Glomerular endothelial cell (primary cell): Measurements from ENCODE around the gene MRFAP1. TPM values are rescaled to one million over a fixed set of nuclear protein-coding genes. Genes with fewer than 3 reads are reported as not detected.
"Not testable (repeated sequence)": the region's sequence is repeated elsewhere in the genome, so short reads cannot be mapped to it uniquely, and the experiment has no call there.

ENCODE experiments used
- DNase-seq: peaks from one replicate; pipeline ENCODE4 v3.0.0-alpha.2; 2011; ENCODE audit warnings: low read depth, low spot score; ENCODE audit errors: extremely low read depth
- total RNA-seq: library from RNA; depleted of rRNA; stranded (reverse); fragments of >200 nt; gene quantifications from 2 replicates; pipeline ENCODE4 v1.2.3, GENCODE V29; 2015

MRFAP1 gene
- total RNA-seq, 1 donor from 2014 or later = 221 TPM

DNA sequence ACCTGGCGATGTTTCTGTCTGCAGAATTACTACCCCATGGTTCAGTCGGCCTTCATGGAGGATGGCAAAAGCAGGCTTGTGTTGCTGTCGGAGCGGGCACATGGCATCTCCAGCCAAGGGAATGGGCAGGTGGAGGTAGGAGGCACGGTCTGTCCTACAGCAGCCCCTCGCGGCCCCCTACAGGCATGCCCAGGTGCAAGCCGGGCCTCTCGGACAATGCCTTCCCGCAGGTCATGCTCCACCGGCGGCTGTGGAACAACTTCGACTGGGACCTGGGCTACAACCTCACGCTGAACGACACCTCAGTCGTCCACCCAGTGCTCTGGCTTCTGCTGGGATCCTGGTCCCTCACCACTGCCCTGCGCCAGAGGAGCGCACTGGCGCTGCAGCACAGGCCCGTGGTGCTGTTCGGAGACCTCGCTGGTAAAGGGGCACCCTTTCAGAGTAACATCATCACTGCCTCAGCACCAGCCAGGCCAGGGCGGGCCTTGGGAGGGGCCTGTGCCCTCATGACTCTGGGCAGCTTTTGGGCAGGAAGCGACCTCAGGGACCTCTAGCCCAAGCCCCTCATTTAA lies 29.5 kb upstream of the MRFAP1 start:
- no peak for DNase-seq

DNA sequence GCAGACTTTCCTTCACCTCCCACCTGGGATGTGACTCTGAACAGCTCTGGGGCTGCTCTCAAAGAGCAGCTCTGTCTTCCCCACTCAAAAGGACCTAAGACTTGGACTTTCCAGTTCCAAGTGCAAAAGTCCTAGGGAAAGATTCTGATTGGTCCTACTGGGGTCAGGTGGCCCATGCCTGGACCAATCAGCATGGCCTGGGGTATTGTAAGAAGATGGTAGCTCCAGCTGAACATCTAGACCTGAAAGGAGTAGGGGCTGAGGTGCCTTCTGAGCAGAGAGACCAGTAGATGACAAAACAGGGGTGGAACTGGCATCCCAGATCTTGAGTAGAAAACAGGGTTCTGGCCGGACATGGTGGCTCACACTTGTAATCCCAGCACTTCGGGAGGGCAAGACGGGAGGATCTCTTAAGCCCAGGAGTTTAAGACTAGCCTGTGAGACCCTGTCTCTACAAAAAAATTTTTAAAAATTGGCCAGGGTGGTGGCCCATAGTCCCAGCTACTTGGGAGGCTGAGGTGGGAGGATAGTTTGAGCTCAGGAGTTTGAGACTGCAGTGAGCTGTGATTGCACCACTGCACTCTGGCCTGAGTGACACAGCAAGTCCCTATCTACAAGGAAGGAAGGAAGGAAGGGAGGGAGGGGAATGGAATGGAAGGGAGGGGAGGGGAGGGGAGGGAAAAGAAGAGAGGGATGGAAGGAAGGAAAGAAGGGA lies 27.4 kb upstream of the MRFAP1 start:
- DNase-seq = no peak

DNA sequence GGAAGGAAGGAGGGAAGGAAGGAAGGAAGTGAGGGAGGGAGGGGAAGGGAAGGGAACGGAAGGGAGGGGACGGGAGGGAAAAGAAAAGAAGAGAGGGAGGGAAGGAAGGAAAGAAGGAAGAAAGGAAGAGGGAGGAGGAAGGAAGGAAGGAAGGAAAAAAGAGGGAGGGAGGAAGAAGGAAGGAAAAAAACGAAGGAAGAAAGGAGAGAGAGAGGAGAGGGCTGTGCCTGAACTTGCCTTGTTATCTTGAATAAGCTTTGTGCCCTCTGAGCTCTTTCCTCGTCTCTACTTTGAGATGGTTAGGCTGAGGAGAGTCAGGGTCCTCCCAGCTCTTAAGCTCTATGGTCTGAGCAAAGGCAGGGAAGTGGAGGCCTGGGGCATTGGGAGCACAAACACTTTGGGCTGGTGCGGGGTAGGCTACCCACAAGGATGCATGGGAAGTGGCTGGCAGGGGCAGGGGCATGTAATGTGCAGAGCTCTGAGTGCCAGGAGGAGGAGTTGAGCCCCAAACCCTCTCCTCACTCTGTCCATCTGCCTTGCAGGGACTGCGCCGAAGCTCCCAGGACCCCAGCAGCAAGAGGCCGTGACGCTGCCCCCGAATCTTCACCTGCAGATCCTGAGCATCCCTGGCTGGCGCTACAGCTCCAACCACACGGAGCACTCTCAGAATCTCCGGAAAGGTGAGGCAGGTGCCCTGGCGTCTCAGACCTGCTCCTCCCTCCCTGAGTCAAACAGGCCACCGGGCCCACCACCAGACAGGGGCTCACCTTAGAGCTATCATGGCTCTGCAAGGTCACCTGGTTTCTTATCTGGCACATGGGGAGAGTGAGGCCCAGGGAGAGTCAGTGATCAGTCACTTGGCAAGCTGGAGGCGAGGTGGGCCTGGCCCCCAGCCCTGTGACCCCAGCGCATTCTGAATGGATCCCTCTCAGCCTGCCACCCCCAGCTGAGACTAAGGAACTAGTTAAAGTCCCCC lies 26.5 kb upstream of the MRFAP1 start:
- DNase-seq = no peak

DNA sequence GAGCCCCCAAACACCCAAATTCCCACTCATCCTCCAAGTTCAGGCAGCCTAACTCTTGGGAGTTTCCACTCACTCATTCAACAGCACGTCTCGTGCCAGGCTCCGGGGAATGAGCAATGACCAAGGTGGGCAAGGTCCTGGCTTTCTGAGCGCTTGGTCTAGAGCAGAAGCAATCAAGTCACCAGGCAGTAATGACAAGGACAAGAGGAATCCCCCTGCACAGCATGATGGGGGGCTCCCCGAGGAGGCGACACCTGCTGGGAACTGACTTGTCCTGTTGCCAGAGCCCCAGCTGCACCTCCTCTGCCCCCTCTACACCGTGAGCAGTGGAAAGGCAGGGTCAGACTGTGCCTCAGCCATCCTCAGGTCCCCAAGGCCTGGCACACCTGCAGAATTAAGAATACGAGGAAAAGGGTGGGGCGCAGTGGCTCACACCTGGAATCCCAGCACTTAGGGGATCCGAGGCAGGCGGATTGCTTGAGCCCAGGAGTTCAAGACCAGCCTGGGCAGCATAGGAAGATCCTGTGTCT lies 25.7 kb upstream of the MRFAP1 start:
- DNase-seq = no peak

DNA sequence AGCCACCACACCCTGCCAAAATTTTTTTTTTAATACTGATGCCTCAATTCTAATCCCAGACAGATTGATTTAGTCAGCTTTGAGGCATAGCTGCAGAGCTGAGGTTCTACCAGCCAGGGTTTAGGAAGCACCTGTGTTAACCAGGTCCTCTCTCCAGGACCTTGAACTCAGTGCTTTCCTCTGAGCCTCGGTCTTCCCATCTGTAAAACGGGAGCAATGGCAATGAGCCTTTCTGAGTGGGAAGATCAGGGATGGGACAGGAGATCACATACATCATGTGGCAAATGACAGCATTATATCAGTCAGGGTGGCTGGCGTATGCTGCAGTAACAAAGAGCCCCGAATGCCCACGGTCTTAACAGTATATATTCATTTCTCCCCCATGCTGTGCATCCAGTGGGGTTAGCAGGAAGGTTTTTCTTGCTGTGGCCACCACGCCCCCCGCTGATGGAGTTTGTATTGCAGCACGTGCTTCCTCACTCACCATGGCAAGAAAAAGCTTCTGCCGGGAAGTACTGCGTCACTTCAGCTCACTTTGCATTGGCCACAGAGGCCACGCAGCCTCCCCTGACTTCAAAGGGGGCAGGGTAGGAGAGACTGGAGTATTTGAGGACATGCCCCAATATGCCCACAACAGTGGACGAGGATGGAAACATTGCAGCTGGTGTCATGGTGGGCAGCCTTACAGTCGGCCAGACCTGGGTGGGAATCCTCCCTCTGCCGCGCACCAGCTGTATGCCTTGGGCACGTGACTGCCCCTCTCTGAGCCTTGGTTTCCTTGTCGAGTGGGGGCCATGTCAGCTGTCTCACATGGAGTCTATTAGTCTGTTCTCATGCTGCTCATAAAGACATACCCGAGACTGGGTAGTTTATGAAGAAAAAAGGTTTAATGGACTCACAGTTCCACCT lies 24.1 kb upstream of the MRFAP1 start:
- DNase-seq = no peak

DNA sequence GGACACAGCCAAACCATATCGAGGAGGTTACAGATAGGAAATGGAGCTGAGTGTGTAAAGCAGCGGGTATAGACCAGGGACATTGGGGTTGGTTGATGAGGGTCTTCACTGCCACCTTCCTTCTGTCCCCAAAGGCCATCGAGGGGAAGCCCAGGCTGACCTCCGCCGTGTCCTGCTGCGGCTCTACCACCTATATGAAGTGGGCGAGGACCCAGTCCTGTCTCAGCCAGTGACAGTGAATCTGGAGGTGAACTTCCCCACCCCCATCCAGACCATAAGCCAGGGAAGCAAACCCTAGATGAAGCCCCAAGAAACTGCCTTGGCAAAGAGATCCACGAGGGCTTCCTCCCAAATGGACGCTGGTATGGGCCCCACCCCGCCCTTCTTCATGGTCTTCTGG lies 23.2 kb upstream of the MRFAP1 start:
- no peak for DNase-seq

DNA sequence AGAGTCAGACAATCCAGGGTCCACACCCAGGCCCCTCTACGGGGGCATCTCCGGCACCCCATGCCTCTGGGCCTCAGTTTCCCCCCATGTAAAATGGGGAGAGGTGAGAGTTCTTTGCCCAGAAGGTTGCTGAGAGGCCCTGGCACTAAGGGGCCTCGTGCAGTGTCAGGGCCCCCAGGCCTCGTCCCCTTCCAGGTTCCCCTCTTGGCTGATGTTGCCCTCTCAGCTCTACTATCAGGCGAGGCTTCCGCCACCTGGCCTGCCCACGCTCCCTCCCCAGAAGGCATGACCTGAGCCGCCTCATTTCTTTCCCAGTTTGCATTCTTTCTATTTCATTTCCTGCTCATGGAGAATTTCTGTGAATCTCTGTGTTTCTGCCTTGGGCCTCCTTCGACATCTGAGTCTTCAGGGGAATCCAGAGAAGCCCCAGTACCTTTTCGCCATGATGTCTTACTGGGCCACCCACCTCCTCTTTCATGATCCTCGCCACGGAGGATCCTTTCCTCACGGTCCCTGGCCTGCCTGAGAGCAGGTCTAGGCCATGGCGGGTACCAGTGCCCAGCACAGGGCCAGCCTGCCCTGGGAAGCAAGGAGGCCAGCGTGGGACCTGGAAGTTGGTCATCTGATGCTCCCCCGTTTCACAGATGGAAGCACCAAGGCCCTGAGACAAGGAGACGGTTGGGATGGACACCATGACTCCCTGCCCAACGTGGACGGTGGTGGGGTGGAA lies 21.9 kb upstream of the MRFAP1 start:
- DNase-seq = no peak

DNA sequence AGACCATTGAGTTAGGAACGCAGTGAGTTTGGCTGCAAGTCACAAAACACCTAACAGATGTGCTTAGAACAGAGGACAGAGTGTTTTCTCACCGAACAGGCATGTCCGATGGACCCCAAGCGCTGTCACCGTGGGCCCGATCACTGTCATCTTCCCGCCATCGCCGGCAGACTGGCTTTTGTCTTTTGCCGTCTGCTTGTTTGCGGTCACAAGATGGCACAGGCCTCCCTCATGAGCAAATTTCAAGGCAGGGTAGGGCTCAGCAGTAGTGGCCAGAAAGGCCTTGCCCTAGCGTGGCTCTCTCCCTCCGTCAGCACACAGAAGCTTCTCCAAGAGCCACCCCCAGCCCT lies 21.4 kb upstream of the MRFAP1 start:
- DNase-seq = no peak

DNA sequence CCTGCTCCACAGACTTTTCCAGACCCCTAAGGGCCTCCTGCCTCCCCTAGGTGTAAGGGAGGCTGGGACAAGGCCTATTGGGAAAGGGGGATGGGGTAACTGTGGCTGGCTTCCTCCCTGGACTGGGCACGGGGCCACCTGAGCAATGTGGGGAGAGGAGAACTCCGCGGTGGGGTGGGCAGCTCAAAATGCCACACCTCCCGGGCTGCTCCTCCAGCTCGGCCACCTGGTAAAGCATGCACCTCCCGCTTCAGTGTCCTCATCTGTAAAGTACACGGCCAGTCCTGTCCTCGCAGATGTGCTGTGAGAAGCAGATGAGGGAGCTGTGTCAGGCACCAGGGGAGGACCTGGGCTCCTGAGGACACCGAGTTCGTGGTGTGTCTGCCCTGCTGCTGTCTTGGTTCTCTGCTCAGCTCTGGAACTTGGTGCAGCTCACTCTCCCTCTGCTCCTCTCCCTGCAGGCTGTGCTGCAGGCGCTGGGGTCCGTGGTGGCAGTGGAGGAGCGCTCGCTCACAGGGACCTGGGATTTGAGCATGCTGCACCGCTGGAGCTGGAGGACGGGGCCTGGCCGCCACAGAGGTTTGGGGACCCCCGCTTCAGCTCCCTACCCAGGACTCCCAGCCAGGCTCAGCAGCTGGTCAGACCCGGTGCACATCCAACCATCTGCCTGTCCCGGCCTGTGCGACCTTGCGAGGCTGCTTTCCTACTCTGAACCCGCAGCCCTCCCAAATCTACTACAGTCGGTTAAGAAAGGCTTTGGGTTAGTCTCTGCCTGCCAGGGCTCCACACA lies 20.8 kb upstream of the MRFAP1 start:
- no peak for DNase-seq

DNA sequence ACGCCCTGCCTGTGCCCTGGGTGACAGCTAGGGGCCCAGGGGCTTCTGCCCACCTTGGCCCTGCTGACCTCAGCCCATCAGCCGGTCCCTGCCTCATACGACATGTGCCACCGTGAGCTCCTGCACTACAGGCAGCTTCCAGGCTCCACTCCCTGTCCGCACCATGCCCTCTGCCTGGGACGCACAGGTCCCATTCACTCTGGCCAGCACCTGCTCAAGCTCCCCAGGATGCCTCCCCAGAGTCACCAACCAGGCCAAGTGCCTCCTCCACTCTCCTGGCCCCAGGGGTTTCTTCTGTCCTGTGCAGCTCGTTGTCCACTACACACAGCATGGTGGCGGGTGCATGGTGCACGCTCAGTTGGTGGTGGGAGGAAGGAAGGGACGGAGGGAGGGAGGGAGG lies 20.2 kb upstream of the MRFAP1 start:
- no peak for DNase-seq

DNA sequence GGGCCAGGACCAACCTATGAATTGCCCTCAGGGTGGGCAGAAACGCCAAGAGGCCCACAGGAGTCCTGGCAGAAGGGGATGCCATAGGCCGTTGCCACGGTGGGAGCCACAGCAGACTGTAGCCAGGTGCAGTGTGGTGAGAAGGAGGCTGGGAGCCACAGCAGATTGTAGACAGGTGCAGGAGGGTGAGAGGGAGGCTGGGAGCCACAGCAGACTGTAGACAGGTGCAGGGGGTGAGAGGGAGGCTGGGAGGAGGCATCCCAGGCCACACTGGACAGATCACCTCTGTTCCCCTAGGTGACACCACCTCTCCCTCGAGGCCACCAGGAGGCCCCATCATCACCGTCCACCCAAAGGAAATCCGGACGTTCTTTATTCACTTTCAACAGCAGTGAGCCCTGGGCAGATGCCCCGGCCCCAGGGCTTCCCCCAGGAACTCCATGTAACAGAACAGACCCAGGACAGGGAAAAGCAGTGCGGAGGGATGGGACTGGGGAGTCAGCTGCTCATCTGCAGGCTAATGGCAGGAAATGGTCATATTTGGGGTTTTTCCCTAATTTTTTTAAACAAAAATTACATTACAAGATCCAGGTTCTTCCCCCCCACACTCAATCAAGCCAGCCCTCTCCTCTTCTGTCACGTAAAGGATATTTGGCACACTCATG lies 19.5 kb upstream of the MRFAP1 start:
- no peak for DNase-seq

DNA sequence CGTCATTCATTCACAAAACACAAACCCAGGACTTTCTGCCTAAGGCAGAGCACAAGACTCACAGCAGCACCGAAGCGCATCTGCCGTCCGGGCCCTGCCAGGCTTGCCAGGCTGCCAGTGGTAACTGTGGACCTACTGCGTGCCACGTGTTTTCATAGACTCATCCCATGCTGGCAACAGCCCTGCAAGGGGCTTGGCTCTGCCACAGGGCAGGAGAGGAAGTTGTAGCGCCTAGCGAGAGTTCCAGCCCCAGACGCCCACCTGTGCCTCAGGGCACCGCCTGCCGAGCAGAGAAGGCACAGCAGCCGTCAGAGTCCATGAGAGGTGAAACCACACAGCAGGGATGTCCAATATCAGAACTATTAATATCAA lies 18.9 kb upstream of the MRFAP1 start:
- no peak for DNase-seq

DNA sequence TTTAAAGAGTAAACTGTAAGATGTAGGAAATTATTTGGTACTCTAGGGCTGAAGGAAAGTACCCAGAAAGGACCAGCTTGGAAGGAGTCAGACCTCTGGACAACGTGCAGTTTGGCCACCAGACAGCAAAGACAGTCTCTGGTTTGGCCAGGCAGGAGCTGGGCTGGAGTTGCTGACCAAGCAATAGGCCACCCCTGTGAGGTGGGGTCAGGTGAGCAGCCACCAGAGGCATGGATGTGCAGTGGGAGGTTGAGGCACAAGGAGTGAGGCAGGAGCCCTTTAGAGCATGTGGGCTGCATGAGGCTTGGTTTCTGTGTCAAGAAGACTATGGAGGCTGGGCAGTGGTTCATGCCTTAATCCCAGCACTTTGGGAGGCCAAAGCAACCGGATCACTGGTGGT lies 17.7 kb upstream of the MRFAP1 start:
- DNase-seq = no peak

DNA sequence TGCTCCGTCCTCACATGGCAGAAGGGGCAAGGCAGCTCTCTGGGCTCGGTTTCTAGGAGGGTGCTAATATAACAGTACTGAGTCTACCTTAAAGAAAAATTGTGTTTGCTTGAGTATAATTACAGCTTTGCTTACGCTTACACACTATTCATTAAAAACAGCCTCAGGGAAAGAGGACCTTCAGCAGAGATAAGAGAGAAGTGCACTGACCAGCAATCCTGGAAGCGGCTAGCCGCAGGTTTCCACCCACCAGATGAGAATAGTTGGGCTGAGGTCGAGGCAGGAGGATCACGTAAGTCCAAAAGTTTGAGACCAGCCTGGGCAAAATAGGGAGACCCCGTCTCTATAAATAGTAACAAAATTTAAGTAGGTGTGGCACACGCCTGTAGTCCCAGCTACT lies 15.2 kb upstream of the MRFAP1 start:
- DNase-seq = no peak

DNA sequence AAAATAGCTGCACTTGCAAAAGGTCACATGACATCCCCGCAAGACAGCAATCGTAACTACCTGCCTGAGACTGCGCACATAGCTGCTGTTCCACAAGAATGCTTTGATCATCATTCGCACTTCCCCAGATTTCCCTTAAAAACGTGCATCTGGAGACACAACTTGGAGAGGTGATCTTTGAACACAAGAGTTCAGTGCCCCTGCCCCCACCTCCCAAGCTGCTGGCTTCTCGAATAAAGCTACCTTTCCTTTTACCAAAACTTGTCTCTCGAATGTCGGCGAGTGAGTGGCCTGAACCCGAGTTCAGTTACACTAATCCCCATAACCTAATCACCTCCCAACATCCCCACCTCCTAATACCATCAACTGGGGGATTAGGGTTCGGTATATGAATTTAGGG lies 14.4 kb upstream of the MRFAP1 start:
- no peak for DNase-seq

DNA sequence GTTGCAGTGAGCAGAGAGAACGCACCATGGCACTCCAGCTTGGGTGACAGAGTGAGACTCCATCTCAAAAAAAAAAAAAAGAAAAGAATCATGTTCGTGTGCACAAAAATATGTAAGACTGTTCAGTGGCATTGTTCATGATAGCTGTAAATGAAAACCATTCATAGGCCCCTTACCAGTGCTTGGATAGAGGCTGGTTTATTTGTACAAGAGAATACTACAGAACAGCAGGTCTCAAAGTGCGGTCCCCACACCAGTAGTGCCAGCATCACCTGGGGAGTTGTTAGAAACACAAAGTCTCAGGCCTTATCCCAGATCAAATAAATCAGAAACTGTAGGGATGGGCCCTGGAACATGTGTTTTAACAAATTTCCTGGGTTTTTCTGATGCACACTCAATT lies 12.7 kb upstream of the MRFAP1 start:
- no peak for DNase-seq

DNA sequence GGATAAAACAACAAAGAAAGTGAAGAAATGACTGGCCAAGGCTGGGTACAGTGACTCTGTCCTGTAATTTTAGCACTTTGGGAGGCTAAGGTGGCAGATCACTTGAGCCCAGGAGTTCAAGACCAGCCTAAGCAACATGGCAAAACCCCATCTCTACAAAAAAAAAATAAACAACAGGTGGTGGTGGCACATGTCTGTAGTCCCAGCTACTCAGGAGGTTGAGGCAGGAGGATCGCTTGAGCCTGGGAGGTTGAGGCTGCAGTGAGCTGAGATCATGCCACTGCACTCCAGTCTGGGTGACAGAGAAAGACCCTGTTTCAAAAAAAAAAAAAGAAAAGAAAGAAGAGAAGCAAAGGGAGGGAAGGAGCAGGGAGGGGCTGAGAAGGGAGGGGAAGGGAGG lies 12.0 kb upstream of the MRFAP1 start:
- not testable (repeated sequence) for DNase-seq

DNA sequence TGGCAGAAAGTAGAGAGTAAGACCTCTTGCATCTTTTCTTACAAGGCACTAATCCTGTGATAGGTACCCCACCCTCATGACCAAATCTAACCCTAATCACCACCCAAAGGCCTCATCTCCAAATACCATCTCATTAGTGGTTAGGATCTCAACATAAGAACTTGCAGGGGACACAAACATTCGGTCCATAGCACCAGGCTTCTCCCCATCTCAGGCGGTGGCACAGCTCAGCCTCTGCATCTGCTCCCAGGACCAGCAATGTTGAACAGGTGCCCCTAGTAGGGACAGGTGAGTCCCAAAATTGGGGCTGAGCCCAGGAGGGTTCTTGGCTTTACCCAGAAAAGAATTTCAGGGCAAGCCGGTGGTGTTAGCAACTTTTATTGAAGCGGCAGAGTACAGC lies 8.4 kb upstream of the MRFAP1 start:
- no peak for DNase-seq
